K562 (cell line): ENCODE results near the gene MAP4. TPM values are rescaled to one million over a fixed set of nuclear protein-coding genes. Genes with fewer than 3 reads are reported as not detected.
A peak's percentile ranks its signal among the peaks of the same experiment; 100 is the strongest.

ENCODE experiments used
- ATAC-seq: fragments of 200-7000 bp; cut with Tn5 transposase; 3 replicates; pipeline ENCODE4 v1.9.1; 2020; ENCODE audit warnings: moderate library complexity
- BruUV-seq: library from RNA; stranded (reverse); fragments of 400-500 nt; replicated peaks from 2 replicates; lab custom pipeline; 2021; lab: Mats Ljungman, UMichigan
- CTCF ChIA-PET: fragments of 300-600 bp; formaldehyde crosslinking; extraction: SDS; loops from one replicate; lab custom pipeline; 2021; ENCODE audit warnings: low intra/inter-chr PET ratio; lab: Yijun Ruan, JAX
- POLR2A ChIA-PET: fragments of 300-600, 350-650 bp; sonication (Branson Sonifier 250); formaldehyde crosslinking; extraction: SDS; loops from one replicate; lab custom pipeline; 2021; ENCODE audit warnings: antibody characterized with exemption, inconsistent platforms; lab: Yijun Ruan, JAX
- DNase-seq, 4 experiments: peaks; one replicate each; pipeline versions ENCODE4 v3.0.0 to v3.0.0-alpha.2; 2011 to 2018; ENCODE audit warnings: low spot score in 3 of 4, mixed read lengths in 3 of 4; ENCODE audit errors: extremely low read depth in 1 of 4
- FAIRE-seq: peaks from 2 replicates; lab custom pipeline; 2011; peaks lifted over from hg19 to GRCh38; lab: Jason Lieb, UNC
- H2AFZ ChIP-seq: 2 replicates; pipeline ENCODE4 v1.6.0; 2011; ENCODE audit warnings: low read depth, low read length, control low read depth, inconsistent platforms
- H3K27ac ChIP-seq: fragments of 200-600 bp; 3 replicates; pipeline ENCODE4 v1.8.0; 2011; ENCODE audit warnings: low read depth, mild to moderate bottlenecking, control low read depth, inconsistent platforms, low read length, moderate library complexity, mixed read lengths; ENCODE audit errors: extremely low read depth
- H3K27me3 ChIP-seq, 2 experiments: fragments of 300-600 bp in 1 of 2; 2 replicates in 1 of 2; 3 replicates in 1 of 2; pipeline versions ENCODE4 v1.6.0 to v1.8.0; 2011; ENCODE audit warnings: inconsistent platforms in 2 of 2, low read length in 2 of 2, mild to moderate bottlenecking in 1 of 2, mixed read lengths in 1 of 2, moderate library complexity in 1 of 2; ENCODE audit not compliant: control insufficient read depth in 2 of 2, insufficient read depth in 2 of 2
- H3K36me3 ChIP-seq: fragments of 300-600 bp; 3 replicates; pipeline ENCODE4 v1.8.0; 2011; ENCODE audit warnings: mild to moderate bottlenecking, low read length, inconsistent platforms; ENCODE audit not compliant: control insufficient read depth, insufficient read depth
- H3K4me1 ChIP-seq, 2 experiments: fragments of 200-600 bp in 1 of 2; replicated peaks in 1 of 2; 2 replicates in 1 of 2; 3 replicates in 1 of 2; pipeline versions ENCODE4 v1.5.1 to v1.8.0; 2011; ENCODE audit warnings: inconsistent platforms in 2 of 2, low read length in 2 of 2, mild to moderate bottlenecking in 1 of 2, mixed read lengths in 1 of 2, moderate library complexity in 1 of 2; ENCODE audit not compliant: control insufficient read depth in 2 of 2, insufficient read depth in 2 of 2
- H3K4me2 ChIP-seq: 2 replicates; pipeline ENCODE4 v1.6.1; 2011; ENCODE audit warnings: low read length, control low read depth, inconsistent platforms, mixed read lengths; ENCODE audit not compliant: insufficient read depth
- H3K4me3 ChIP-seq: fragments of 200-600 bp; sonication (generic), shearing (Covaris generic); 2 replicates; pipeline ENCODE4 v1.5.1; 2016; ENCODE audit warnings: control low read depth, inconsistent platforms
- H3K79me2 ChIP-seq: fragments of 200-600 bp; 3 replicates; pipeline ENCODE4 v1.8.0; 2011; ENCODE audit warnings: low read length, inconsistent platforms; ENCODE audit not compliant: control insufficient read depth, insufficient read depth
- H3K9ac ChIP-seq, 2 experiments: 2 replicates each; pipeline versions ENCODE4 v1.6.0 to v1.6.1; 2011; ENCODE audit warnings: low read depth in 2 of 2, low read length in 2 of 2, control low read depth in 1 of 2, inconsistent platforms in 1 of 2, mild to moderate bottlenecking in 1 of 2, mixed read lengths in 1 of 2; ENCODE audit not compliant: insufficient read depth in 1 of 2
- H3K9me1 ChIP-seq: one replicate; pipeline ENCODE4 v1.6.0; 2011; ENCODE audit warnings: inconsistent platforms, mild to moderate bottlenecking, low read length, moderate library complexity; ENCODE audit not compliant: control insufficient read depth, insufficient read depth
- H3K9me3 ChIP-seq: replicated peaks from 2 replicates; pipeline ENCODE4 v1.5.1; 2011; ENCODE audit warnings: low read depth, low read length, inconsistent platforms; ENCODE audit not compliant: control insufficient read depth, insufficient read depth
- H4K20me1 ChIP-seq: replicated peaks from 2 replicates; pipeline ENCODE4 v1.6.1; 2011; ENCODE audit warnings: low read length, inconsistent platforms, mixed read lengths; ENCODE audit not compliant: control insufficient read depth, insufficient read depth
- FOXK1 ChIP-seq: sonication (generic); formaldehyde crosslinking; IDR thresholded peaks from 2 replicates; pipeline ENCODE4 v1.8.0; 2022; ENCODE audit warnings: missing genetic modification reagents, mild to moderate bottlenecking, borderline replicate concordance
- FOXP1 ChIP-seq: sonication (generic); formaldehyde crosslinking; IDR thresholded peaks from 2 replicates; pipeline ENCODE4 v1.8.0; 2022; ENCODE audit warnings: mild to moderate bottlenecking, missing genetic modification reagents
- MAZ ChIP-seq, 2 experiments: fragments of 450-650 bp in 1 of 2; sonication (generic) in 1 of 2; formaldehyde crosslinking; IDR thresholded peaks in 1 of 2; conservative IDR thresholded peaks in 1 of 2; 2 replicates each; pipeline versions ENCODE4 v1.4.0 to v1.5.0; 2020; ENCODE audit warnings: mild to moderate bottlenecking in 1 of 2, missing genetic modification reagents in 1 of 2
- NBN ChIP-seq: fragments of 450-650 bp; IDR thresholded peaks from 2 replicates; pipeline ENCODE4 v1.6.1; 2016; ENCODE audit warnings: low read depth, mild to moderate bottlenecking
- NCOA1 ChIP-seq: fragments of 450-650 bp; IDR thresholded peaks from 2 replicates; pipeline ENCODE4 v1.6.1; 2016; ENCODE audit warnings: low read depth
- RB1 ChIP-seq: fragments of 450-650 bp; IDR thresholded peaks from 2 replicates; pipeline ENCODE4 v1.6.1; 2017; ENCODE audit warnings: low read depth, mild to moderate bottlenecking
- ZBTB33 ChIP-seq: sonication (generic); formaldehyde crosslinking; IDR thresholded peaks from 2 replicates; pipeline ENCODE4 v1.8.1; 2023; ENCODE audit warnings: mild to moderate bottlenecking, missing genetic modification reagents
- WGBS: fragments of 100-300 bp; shearing (Covaris generic); methylation state at CpG from one replicate; pipeline ENCODE4 v1.1.6; 2016; ENCODE audit warnings: low coverage, mixed read lengths; ENCODE audit not compliant: insufficient coverage; ENCODE audit errors: missing lambda C conversion rate; 5-methylcytosine and 5-hydroxymethylcytosine counted together
- in situ Hi-C: fragments of 300-500 bp; cut with MboI; formaldehyde crosslinking; loops from 4 replicates; pipeline ENCODE4 v1.15.0; 2018; ENCODE audit warnings: inconsistent platforms, mixed read lengths
- intact Hi-C: fragments of 100-400 bp; cut with micrococcal nuclease; formaldehyde crosslinking; loops from 2 replicates; pipeline ENCODE4 v1.14.2; 2022
- polyA plus RNA-seq, 8 experiments: library from polyadenylated mRNA; depleted of rRNA in 4 of 8; stranded (reverse) in 5 of 8; unstranded in 3 of 8; fragments of >200 nt; fragmentation: Nextera tagmentation in 2 of 8; fragmentation: Illumina TruSeq in 1 of 8; extraction: Ambion mirVana in 2 of 8; extraction: Trizol in 1 of 8; gene quantifications; 2 replicates each; pipeline versions ENCODE4 v1.2.1 to v1.2.3, GENCODE V29; 2011 to 2014; ENCODE audit warnings: inconsistent platforms in 1 of 8, missing spikeins in 1 of 8
- total RNA-seq, 7 experiments: library from RNA; depleted of rRNA in 6 of 7; stranded (reverse); fragments of >200 nt in 6 of 7; fragmentation: Illumina TruSeq in 2 of 7; extraction: Trizol in 2 of 7; gene quantifications; 2 replicates each; pipeline versions ENCODE4 v1.2.1 to v1.2.3, GENCODE V29; 2011 to 2021; ENCODE audit warnings: low replicate concordance in 1 of 7

Gene MAP4
- total and polyA plus RNA-seq, 9 of the 15 experiments (the other 6 are each of a cell fraction or from before 2014, with no cell fraction given): 13.3 to 141 (median 36.8) TPM

- 96% methylated on average over 1 of the region's 1 CpG for WGBS
- Histone ChIP-seq H3K4me1 (no peaks in the 10 kb centered on the region), H4K20me1 (no peaks in the 10 kb centered on the region), H3K4me2 (no peak overlapping the region), H3K79me2 (no peaks in the 10 kb centered on the region), H3K9me3 (no peaks in the 10 kb centered on the region), H3K9ac (no peak overlapping the region), H3K9me1 (no peaks in the 10 kb centered on the region), H2AFZ (no peak overlapping the region), H3K27ac (no peak overlapping the region), H3K36me3 (no peaks in the 10 kb centered on the region), H3K27me3 (no peaks in the 10 kb centered on the region), H3K4me3 (no peak overlapping the region)
- intact Hi-C loops (no loop called here), in situ Hi-C loops (no loop called here)
- DNase-seq (no peak), ATAC-seq (no peak), FAIRE-seq (no peak)
- ChIA-PET CTCF (no interaction called here), POLR2A (interaction anchor here (0.9 to 2.0 kb wide), 2 partner anchors 9 to 14 kb away, joined by 3 to 5 read pairs; no protein-coding TSS in a partner anchor)
- no peak for TF ChIP-seq FOXK1 (CRISPR knock-in tag)
- no peak for TF ChIP-seq NCOA1
- no TSS peak for BruUV-seq
Observed at GRCh38 chr3:47940232-47940631, 76.0 kb downstream of the MAP4 start.

GRCh38 chr3:47932421-47932820 lies 83.8 kb downstream of the MAP4 start:
- in situ Hi-C loops: no loop called here
- CTCF ChIA-PET: interaction anchor here (0.6 kb wide), 1 partner anchor 231 kb away, joined by 3 read pairs; no protein-coding TSS in a partner anchor
- Histone ChIP-seq H3K9me3 (no peaks in the 10 kb centered on the region), H3K27me3 (no peaks in the 10 kb centered on the region), H3K27ac (no peak overlapping the region), H3K4me2 (no peak overlapping the region), H3K79me2 (no peaks in the 10 kb centered on the region), H3K4me3 (no peak overlapping the region), H3K36me3 (peaks cover 9% of the 10 kb centered on the region), H4K20me1 (no peaks in the 10 kb centered on the region), H3K9ac (no peak overlapping the region), H2AFZ (no peak overlapping the region), H3K4me1 (no peaks in the 10 kb centered on the region), H3K9me1 (no peaks in the 10 kb centered on the region)
- no TSS peak for BruUV-seq
- FAIRE-seq (peak; percentile 11), ATAC-seq (no peak), DNase-seq (no peak)
- POLR2A ChIA-PET: no interaction called here
- WGBS: 83% methylated on average over 5 of the region's 5 CpGs
- no peak for TF ChIP-seq MAZ (CRISPR knock-in tag; conservative IDR thresholded peaks at IDR 0.05 in 1 of 2, IDR thresholded peaks at IDR 0.05 in 1 of 2)
- no peak for TF ChIP-seq RB1
- TF ChIP-seq FOXP1 (CRISPR knock-in tag): no peak
- no peak for TF ChIP-seq ZBTB33 (CRISPR knock-in tag)
- no peak for TF ChIP-seq NBN
- intact Hi-C loops: no loop called here
